Activated CD4-positive, alpha-beta T cell treated with anti-CD3 and anti-CD28 coated beads, Interleukin-2, Interleukin-6, amounts not matched to agents 100 ng/mL and 50 ng/mL, durations not matched to agents 16 hours and 8 hours (primary cell): Measurements from ENCODE around the gene ACSM3.

Source experiments
- DNase-seq: peaks from one replicate; pipeline ENCODE4 v3.0.0-alpha.2; 2020

ACSM3 gene

GRCh38 chr16:20806168-20807050 is 42.6 kb downstream of the ACSM3 start, which contains the start of the genes ERI2 and REXO5:
ERI2 (minus strand) TSS chr16:20806472; CDS start chr16:20806430, 42 bp downstream.
REXO5 (plus strand) TSS chr16:20806527; CDS start chr16:20806954, 427 bp downstream.
- DNase-seq = peak; percentile 88

DNA sequence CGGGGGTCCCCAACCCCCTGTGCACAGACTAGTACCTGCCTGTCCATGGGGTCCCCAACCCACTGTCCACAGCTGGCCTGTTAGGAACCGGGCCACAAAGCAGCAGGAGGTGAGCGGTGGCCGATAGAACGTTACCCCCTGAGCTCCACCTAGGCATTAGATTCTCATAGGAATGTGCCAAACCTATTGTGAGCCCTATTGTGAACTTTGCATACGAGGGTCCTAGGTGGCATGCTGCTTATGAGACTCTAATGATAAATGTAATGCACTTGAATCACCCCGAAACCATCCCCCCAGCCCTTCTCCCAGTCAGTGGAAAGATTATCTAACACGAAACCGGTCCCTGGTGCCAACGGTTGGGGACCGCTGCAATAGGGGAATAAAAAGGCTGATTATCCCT is 44.0 kb downstream of the ACSM3 start:
- DNase-seq = no peak

DNA sequence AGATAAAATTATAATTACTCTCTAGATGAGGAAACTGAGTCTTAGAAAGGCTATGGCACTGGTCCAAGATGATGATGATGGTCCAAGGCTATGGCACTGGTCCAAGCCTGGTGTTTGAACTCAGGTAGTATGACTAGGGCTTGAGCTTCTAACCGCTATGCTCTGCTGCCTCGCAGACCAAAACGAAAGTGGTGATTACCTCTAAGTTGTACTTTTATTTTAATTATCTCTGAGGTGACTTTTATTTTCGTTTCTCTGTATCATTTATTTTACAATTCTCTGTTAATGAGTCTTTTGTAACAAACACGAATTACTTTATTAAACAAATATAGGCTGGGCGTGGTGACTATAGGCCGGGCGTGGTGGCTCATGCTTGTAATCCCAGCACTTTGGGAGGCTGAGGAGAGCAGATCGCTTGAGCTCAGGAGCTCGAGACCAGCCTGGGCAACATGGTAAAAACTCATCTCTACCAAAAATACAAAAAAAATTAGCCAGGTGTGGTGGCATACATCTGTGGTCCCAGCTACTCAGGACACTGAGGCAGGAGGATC is 48.1 kb downstream of the ACSM3 start:
- no peak for DNase-seq

DNA sequence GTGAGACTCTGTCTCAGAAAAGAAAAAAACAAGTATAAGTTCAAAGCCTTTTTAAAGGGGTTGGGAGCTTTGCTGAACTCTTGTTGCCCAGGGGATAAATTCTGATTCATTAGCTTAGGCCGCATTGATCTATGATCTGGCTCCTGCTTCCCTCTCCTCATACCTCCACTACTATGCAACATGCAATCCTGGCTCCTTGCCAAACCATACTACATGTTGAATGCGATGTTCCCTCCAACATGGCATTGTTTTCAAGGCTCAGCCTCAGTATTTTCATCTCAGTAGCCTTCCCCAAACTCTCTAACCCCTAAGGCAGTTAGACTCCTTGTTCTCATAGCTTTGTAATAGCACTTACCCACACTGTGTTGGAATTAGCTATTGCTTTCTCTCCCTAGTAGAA is 48.7 kb downstream of the ACSM3 start:
- DNase-seq = no peak

GRCh38 chr16:20814784-20815183 is 51.0 kb downstream of the ACSM3 start:
- DNase-seq = peak; percentile 69

GRCh38 chr16:20818929-20819585 is 55.2 kb downstream of the ACSM3 start:
- no peak for DNase-seq

DNA sequence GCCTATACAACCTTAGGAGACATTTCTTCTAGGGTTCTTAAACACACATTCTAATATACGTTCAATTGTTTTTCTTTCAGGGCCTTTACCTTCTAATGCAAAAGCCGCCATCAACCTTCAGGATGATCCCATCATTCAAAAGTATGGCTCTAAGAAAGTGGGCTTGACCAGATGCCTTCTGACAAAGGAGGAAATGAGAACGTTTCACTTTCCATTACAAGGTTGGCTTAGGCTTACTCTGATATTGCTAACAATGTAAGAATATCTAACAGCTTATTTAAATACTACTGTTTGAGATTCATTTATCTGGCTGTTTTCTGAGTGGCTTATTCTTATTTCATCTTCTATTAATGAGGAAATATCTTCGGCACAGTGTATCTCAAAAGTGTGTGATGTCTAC is 57.9 kb downstream of the ACSM3 start:
- no peak for DNase-seq

GRCh38 chr16:20822521-20823325 is 58.9 kb downstream of the ACSM3 start:
- DNase-seq = no peak

GRCh38 chr16:20826039-20826566 is 62.3 kb downstream of the ACSM3 start:
- no peak for DNase-seq

DNA sequence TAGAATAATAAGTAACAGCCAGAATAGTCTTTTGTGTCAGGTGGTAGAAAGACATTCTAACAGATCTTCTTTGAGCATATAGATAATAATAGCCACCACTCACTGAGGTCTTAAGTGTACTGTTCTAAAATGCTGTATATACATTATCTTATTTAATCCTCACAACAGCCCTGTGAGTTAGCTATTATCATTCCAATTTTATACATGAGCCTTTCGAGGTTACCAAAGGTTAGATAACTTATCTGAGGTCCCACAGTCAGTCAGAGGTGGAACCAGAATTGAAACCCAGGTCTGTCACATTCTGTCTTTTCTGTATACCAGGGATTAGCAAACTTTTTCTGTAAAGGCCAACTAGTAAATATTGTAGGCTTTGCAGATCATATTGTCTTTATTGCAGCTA is 65.7 kb downstream of the ACSM3 start:
- no peak for DNase-seq

- no peak for DNase-seq
Observed at GRCh38 chr16:20830372-20830771, 66.6 kb downstream of the ACSM3 start.

DNA sequence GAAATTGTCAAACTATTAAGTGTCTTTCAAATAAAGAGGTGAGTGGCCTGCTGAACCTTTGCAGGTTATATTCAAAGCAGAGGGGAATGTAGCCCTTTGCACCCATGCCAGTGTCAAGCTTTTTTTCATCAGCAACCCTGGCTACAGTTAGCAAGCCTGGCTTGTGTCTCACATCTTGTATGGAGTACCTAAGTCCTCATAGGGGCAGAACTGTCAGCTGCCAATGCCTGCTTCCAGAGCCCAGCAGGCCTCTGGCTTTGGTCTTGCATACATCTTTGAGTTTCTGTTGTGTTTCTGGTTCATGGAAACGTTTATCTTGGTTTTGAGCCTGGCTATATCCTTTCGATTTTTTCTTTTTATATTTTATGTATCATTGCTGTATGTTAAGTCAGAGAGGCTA is 69.3 kb downstream of the ACSM3 start:
- no peak for DNase-seq

DNA sequence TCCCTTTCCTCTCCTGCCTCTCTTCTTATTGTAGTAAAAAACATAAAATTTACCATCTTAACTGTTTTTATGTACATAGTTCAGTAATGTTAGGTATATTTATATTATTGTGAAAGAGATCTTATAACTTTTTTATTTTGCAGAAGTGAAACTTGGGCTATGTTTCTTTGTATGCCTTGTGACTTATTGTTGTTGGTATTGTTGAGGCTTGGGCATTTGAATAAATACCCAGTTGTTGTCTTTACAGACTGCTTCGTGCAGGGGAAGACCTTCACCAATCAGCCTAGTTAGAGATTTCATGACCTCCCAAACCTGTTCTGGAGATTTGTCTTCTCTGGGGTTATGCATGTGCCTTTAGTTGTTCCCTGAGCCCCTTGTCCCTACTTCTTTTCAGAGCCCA is 74.4 kb downstream of the ACSM3 start:
- no peak for DNase-seq

DNA sequence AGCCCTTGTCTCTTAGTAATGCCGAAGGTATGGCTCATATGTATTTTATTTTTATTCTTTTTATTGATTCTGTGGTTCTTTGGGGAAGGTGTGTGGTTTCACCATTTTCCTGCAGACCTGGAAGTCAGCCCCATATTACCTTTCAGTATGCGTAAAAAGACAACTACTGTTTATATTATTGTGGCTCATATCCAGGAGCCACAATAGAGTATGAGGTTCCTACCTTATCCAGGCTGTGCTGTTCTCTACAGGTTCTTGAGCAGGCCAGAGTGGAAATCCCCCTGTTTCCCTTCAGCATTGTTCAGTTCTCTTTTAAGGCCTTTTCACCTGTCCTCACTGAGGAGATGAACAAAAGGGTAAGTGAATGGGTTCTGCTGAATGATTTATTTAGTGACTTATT is 75.7 kb downstream of the ACSM3 start:
- no peak for DNase-seq

- no peak for DNase-seq
Observed at GRCh38 chr16:20844054-20844453, 80.2 kb downstream of the ACSM3 start.

DNA sequence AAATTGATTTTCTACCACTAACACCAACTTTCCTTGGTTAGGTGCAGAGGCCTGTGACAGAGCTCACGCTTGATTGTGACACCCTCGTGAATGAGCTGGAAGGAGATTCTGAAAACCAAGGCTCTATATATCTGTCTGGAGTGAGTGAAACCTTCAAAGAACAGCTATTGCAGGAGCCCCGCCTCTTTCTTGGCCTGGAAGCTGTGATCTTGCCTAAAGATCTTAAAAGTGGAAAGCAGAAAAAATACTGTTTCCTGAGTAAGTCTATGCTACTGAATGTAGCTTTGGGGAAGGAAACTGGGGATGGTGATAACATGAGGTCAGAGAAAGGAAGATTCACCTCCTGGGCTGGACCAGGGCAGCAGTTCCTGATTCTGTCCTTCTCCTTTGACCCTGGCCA is 80.8 kb downstream of the ACSM3 start:
- no peak for DNase-seq

GRCh38 chr16:20846030-20846429 is 82.2 kb downstream of the ACSM3 start:
- no peak for DNase-seq

DNA sequence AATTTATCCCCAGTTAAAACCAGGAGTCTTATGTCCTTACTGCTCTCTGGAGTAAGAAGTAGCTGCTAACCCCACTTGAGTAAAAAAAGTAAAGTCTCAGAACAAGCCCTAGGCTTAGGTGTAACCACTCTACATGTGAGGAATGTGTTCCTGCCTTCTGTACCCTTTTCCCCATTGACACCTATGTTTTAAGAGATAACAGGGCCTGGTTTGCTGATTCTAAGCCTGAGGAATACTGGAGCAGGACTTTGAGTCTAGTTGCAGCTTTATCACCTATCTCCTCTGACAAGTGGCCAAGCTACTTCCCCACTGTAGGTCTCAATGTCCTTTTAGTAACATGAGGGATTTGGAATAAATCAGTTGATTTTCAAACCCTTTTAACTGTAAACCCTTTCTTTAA is 82.7 kb downstream of the ACSM3 start:
- DNase-seq = no peak
